Subcutaneous abdominal adipose tissue (tissue), 5 donors: ENCODE measurements around the gene THEM4.
"Not testable (repeated sequence)": the region's sequence is repeated elsewhere in the genome, so short reads cannot be mapped to it uniquely, and the experiment has no call there.

Source experiments
- H3K27ac ChIP-seq: one replicate; pipeline ENCODE4 v1.7.0; 2013; ENCODE audit warnings: low read depth, mild to moderate bottlenecking, inconsistent platforms, low read length, moderate library complexity
- H3K27me3 ChIP-seq, 5 donors: one replicate each; pipeline ENCODE4 v1.7.0; 2013; ENCODE audit warnings: low read length in 5 of 5, inconsistent platforms in 1 of 5; ENCODE audit not compliant: control insufficient read depth in 5 of 5, insufficient read depth in 4 of 5
- H3K36me3 ChIP-seq, 5 donors: one replicate each; pipeline ENCODE4 v1.7.0; 2013; ENCODE audit warnings: low read length in 5 of 5; ENCODE audit not compliant: control insufficient read depth in 5 of 5, insufficient read depth in 5 of 5
- H3K4me1 ChIP-seq, 5 donors: one replicate each; pipeline ENCODE4 v1.7.0; 2013; ENCODE audit warnings: low read length in 5 of 5, mild to moderate bottlenecking in 3 of 5, moderate library complexity in 1 of 5; ENCODE audit not compliant: control insufficient read depth in 5 of 5, insufficient read depth in 5 of 5
- H3K4me3 ChIP-seq, 5 donors: one replicate each; pipeline ENCODE4 v1.7.0; 2013; ENCODE audit warnings: low read length in 5 of 5, low read depth in 1 of 5
- H3K9ac ChIP-seq, 5 donors: one replicate each; pipeline ENCODE4 v1.7.0; 2013; ENCODE audit warnings: low read length in 5 of 5, mild to moderate bottlenecking in 4 of 5, moderate library complexity in 3 of 5
- H3K9me3 ChIP-seq, 5 donors: one replicate each; pipeline ENCODE4 v1.7.0; 2013; ENCODE audit warnings: low read length in 5 of 5; ENCODE audit not compliant: control insufficient read depth in 5 of 5
- donor health status: healthy.
- donor health status: healthy.
- donor health status: healthy.
- donor health status: healthy.
- donor health status: healthy.

The THEM4 gene

GRCh38 chr1:151884445-151884844 is 24.9 kb downstream of the THEM4 start:
- peaks cover 0 to 11% (median 3%) of the 10 kb centered on the region in 5 donors for H3K36me3 ChIP-seq
- H3K9me3 ChIP-seq, H3K9ac ChIP-seq, H3K27ac ChIP-seq, H3K27me3 ChIP-seq, H3K4me1 ChIP-seq, H3K4me3 ChIP-seq: not testable (repeated sequence)

- not testable (repeated sequence) for H3K9ac ChIP-seq, H3K4me3 ChIP-seq, H3K36me3 ChIP-seq, H3K4me1 ChIP-seq, H3K9me3 ChIP-seq, H3K27ac ChIP-seq, H3K27me3 ChIP-seq
Observed at GRCh38 chr1:151883898-151884297, 25.4 kb downstream of the THEM4 start.

- not testable (repeated sequence) for H3K27ac ChIP-seq, H3K9ac ChIP-seq, H3K36me3 ChIP-seq, H3K27me3 ChIP-seq, H3K4me3 ChIP-seq, H3K9me3 ChIP-seq, H3K4me1 ChIP-seq
Observed at GRCh38 chr1:151882918-151883317, 26.4 kb downstream of the THEM4 start.

- H3K4me3 ChIP-seq: no peak overlapping the region
- no peaks in the 10 kb centered on the region for H3K27me3 ChIP-seq
- no peak overlapping the region for H3K27ac ChIP-seq
- peaks cover 0 to 4% (median 0%) of the 10 kb centered on the region in 5 donors for H3K9me3 ChIP-seq
- H3K36me3 ChIP-seq: peaks cover 0 to 4% (median 3%) of the 10 kb centered on the region in 5 donors
- H3K4me1 ChIP-seq: no peaks in the 10 kb centered on the region
- H3K9ac ChIP-seq: no peak overlapping the region
Observed at GRCh38 chr1:151882466-151882865, 26.8 kb downstream of the THEM4 start.

GRCh38 chr1:151881479-151881878 is 27.8 kb downstream of the THEM4 start:
- Histone ChIP-seq H3K4me3 (no peak overlapping the region), H3K9ac (no peak overlapping the region), H3K4me1 (no peaks in the 10 kb centered on the region), H3K27ac (no peak overlapping the region), H3K27me3 (no peaks in the 10 kb centered on the region), H3K9me3 (peaks cover 0 to under 1% (median 0%) of the 10 kb centered on the region in 5 donors), H3K36me3 (peaks cover 0 to 9% (median 3%) of the 10 kb centered on the region in 5 donors)

GRCh38 chr1:151875419-151876097 is 33.8 kb downstream of the THEM4 start:
- Histone ChIP-seq H3K9ac (no peak overlapping the region), H3K9me3 (no peaks in the 10 kb centered on the region), H3K4me1 (no peaks in the 10 kb centered on the region), H3K27ac (no peak overlapping the region), H3K4me3 (no peak overlapping the region), H3K27me3 (no peaks in the 10 kb centered on the region), H3K36me3 (peaks cover 8 to 28% (median 13%) of the 10 kb centered on the region in 5 donors)

- not testable (repeated sequence) for H3K27me3 ChIP-seq, H3K4me3 ChIP-seq, H3K27ac ChIP-seq, H3K9ac ChIP-seq, H3K4me1 ChIP-seq, H3K9me3 ChIP-seq
- peaks cover 8 to 25% (median 13%) of the 10 kb centered on the region in 5 donors for H3K36me3 ChIP-seq
Observed at GRCh38 chr1:151872776-151873175, 36.5 kb downstream of the THEM4 start.

GRCh38 chr1:151871284-151872030 is 37.9 kb downstream of the THEM4 start:
- peaks cover 0 to 14% (median 12%) of the 10 kb centered on the region in 5 donors for H3K4me1 ChIP-seq
- H3K27me3 ChIP-seq: no peaks in the 10 kb centered on the region
- no peak overlapping the region for H3K9ac ChIP-seq
- no peak overlapping the region for H3K27ac ChIP-seq
- H3K4me3 ChIP-seq: no peak overlapping the region
- peaks cover 8 to 20% (median 13%) of the 10 kb centered on the region in 5 donors for H3K36me3 ChIP-seq
- no peaks in the 10 kb centered on the region for H3K9me3 ChIP-seq

GRCh38 chr1:151868486-151868885 is 40.8 kb downstream of the THEM4 start:
- no peaks in the 10 kb centered on the region for H3K27me3 ChIP-seq
- H3K4me3 ChIP-seq: no peak overlapping the region
- H3K9ac ChIP-seq: no peak overlapping the region
- H3K27ac ChIP-seq: no peak overlapping the region
- H3K9me3 ChIP-seq: no peaks in the 10 kb centered on the region
- H3K36me3 ChIP-seq: peaks cover 0 to 6% (median under 1%) of the 10 kb centered on the region in 5 donors
- H3K4me1 ChIP-seq: peaks cover 0 to 27% (median 22%) of the 10 kb centered on the region in 5 donors

GRCh38 chr1:151867765-151868411 is 41.4 kb downstream of the THEM4 start:
- H3K9me3 ChIP-seq: no peaks in the 10 kb centered on the region
- H3K36me3 ChIP-seq: peaks cover 0 to 2% (median 0%) of the 10 kb centered on the region in 5 donors
- no peak overlapping the region for H3K27ac ChIP-seq
- no peak overlapping the region for H3K4me3 ChIP-seq
- H3K9ac ChIP-seq: no peak overlapping the region
- H3K27me3 ChIP-seq: no peaks in the 10 kb centered on the region
- peaks cover 0 to 27% (median 22%) of the 10 kb centered on the region in 5 donors for H3K4me1 ChIP-seq
